ENCODE measurements around the gene MAPK8.

DNA sequence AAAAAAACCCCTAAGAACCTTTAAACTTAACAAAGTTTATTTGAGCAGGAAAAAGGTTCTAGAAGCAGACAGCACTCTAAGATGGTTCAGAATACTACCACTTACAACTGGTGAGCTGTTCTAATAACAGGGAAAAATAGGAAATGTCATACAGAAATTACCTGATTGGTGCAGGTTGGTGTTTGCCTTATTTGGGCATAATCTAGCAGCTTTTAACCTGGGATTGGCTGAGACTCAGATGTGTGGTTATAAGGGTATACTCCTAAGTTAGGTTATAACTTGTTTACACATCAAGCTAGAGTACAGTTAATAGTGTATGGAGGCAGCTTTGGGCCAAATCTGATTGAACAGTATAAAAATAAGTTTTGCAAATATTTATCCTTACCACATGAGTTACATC is 59.8 kb downstream of the MAPK8 start:
- TF ChIP-seq, protein P1, sequence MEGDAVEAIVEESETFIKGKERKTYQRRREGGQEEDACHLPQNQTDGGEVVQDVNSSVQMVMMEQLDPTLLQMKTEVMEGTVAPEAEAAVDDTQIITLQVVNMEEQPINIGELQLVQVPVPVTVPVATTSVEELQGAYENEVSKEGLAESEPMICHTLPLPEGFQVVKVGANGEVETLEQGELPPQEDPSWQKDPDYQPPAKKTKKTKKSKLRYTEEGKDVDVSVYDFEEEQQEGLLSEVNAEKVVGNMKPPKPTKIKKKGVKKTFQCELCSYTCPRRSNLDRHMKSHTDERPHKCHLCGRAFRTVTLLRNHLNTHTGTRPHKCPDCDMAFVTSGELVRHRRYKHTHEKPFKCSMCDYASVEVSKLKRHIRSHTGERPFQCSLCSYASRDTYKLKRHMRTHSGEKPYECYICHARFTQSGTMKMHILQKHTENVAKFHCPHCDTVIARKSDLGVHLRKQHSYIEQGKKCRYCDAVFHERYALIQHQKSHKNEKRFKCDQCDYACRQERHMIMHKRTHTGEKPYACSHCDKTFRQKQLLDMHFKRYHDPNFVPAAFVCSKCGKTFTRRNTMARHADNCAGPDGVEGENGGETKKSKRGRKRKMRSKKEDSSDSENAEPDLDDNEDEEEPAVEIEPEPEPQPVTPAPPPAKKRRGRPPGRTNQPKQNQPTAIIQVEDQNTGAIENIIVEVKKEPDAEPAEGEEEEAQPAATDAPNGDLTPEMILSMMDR (IDR thresholded peaks at IDR 0.05), result no peak
- no peak for TF ChIP-seq POLR2A (IDR thresholded peaks at IDR 0.05)
- TF ChIP-seq POLR2AphosphoS5 (IDR thresholded peaks at IDR 0.05; ENCODE audit: insufficient read depth in 1 of 2, low read depth in 1 of 2), result no peak
